ENCODE results near the gene GPR55.
A peak's percentile ranks its signal among the peaks of the same experiment; 100 is the strongest.

Gene GPR55

DNA sequence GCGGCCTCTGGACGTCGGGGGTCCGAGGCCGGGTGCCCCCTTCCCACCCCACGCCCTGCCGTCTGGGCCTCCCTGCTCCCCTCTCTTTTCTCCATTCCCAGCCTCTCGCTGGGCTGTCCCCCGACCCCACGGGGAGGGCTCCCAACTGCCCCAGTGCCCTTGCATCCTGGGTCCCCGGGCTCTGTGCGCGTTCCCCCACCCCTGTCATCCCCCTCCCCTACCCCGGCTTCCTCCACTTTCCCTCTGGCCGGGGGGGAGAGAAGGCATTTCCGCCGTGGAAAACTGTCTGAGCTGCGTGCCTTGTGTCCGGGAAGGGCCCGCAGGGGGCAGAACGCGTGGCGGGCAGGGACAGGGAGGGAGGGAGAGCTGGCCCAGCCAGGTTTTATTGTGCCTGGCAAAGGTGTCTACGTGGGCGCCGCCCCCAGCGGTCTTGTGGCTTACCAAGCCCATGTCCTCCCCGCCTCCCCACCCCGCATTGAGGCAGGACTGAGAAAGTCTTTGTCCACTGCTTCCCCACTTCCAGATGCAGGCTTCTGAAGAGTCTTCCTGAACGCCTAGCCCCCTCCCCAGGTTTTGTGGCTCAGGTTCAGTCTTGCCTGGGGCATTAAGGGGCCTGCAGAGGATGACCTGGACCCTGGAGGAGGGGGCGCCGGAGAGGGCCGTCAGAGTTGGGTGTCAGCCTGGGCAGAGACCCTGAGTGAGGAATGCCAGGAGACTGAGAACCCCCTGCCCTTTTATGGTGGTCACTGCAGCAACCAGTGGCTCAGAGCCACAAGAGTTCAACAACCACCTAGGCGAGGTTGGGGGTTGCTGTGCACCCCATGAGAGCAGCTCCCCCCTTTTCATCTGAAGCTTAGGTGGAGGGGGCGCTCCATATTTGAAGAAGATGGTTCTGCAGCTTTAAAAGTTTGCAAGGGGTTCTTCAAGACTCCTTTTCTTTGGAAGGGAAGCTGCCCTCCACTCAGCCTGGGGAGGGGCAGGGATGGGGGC, 59.0 kb downstream of the GPR55 start:
- DNase-seq: no peak

DNA sequence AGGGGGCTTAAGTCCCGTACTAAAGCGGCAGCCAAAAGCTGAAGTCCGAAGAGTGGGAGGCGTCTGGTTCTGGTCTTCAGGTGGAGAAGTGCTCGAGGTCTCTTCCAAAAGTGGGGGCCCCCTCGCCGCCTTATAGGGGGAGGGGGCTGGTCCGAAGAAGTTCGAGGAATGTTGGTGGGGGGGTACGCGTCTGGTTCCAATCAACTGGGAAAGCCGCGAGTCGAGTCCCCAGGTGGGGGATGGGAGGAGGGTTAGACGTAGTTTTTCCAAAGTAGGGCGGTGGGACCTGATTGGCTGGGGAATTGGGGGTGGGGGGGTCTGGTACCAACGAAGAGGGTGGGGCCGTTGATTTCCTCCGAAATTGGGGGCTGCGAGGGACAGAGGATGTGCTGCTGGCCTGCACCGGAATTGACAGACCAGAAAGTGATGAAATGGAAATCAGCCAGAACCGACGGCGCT, 59.7 kb downstream of the GPR55 start:
- DNase-seq: no peak

DNA sequence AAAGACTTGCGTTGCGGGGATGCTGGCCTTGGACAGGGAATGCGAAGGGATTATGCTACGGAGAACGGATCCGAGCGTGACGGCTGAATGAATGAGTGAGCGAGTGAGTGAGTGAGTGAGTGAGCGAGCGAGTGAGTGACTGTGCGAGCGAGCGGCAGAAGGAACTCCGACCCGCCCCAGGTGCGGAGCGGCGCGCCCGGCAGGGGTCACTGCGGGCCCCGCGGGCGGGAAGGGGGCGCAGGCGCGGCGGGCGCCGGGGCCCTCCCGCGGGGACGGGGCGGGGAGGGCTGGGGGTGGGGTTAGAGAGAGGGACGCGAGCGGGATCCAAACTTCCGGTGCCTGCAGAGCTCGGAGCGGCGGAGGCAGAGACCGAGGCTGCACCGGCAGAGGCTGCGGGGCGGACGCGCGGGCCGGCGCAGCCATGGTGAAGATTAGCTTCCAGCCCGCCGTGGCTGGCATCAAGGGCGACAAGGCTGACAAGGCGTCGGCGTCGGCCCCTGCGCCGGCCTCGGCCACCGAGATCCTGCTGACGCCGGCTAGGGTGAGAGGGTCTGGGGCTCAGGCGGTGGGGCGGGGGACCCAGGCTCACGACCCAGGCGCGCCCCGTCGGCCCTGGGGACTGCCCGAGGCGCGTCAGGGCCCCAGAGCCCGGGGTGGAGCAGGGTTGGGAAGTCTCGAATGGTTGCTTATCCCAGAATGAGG, 60.3 kb downstream of the GPR55 start, which contains the start of gene ITM2C:
Gene ITM2C, plus strand, starts transcription at position 338 of the 702 bp plus-strand sequence. Its CDS starts 84 bp downstream, at position 422.
- DNase-seq: peak; percentile 30

DNA sequence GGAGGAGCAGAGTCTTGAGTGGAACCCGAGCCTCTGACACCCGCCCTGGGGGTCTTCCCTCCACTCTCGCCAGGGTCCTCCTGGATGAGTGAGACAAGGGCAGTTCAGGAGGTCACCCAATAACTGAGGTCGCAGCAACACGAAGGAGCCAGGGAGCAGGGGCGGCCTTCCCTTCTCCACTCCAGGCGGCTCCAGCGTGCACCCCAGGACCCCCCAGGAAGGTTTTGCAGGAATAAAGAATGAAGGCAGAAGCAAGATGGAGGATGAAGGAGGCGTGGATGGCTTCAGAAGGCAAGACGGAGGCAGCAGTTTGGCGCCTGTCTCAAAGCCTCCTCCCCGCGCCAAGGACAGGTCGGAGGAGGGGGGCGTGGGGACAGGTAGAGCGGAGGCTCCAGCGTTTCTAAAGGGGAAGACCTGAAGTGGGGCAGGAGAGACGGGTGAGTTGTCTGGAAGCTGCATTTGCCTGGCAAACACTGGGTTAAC, 60.9 kb downstream of the GPR55 start:
- no peak for DNase-seq

DNA sequence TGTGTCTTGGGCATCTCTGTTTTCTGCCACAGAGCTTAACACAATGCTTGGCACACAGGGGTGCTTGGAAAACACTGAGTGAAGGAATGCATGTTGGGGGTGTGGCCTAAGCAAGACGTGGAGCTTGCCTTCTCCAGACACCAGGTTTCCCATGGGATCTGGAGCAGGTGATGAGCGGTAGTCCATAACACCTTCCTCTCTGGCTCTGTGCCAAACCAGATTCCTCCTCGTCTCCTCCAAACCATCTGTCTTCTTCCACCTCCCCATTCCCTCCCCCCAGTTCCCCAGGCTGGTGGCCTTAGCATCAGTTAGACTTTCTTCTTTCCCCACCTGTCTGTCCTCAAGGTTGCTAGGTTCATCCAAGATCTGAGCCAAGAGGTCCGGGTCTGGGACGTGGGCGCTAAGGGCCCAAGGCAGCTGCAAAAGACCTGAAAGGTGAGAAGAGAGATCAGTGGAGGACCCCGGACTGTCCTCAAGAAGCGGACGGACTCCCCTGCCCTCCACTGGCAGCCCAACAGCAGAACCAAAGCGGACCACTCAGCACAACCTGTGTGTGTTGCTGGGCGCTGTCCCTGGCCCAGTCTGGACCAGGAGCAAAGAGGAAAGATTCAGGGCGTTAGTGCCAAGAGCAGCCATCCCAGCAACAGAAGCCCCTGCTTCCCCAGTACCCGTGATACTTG, 61.5 kb downstream of the GPR55 start:
- DNase-seq: peak; percentile 55

DNA sequence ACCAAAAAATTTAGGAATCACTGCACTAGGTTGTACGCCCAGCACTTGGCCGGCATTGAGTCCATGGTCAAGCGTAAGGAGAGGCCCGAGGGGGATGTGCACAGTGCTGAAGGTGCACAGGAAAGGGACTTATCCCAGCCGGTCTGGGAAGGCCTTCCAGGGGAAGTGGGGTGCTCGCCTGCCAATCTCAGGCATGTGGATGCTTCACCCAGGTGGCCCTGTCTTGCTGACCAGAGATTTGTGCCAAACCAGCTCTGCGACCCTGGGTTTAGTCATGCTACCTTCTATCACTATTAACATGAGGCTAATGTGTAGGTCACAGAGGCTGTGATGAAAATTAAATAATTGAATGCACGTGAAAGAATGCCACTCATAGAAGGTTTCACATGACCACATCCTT, 62.0 kb downstream of the GPR55 start:
- no peak for DNase-seq

DNA sequence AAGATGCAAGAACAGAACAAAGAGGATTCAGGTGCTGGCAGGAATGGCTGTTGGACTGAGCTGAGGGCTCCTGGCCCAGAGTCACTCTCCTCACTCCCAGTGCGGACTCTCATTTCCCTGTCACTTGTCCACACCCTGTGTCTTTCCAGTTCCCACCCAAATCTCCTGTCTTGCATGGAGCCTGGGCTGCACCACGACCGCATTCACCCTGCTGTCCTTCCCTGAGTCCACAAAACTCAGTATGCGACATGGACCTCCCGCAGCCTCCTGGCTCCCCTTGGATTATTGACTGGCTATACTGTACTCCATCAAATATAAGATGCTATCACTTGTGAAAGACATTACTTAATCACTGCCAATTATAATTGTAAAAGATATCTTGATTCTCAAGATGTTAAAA, 62.8 kb downstream of the GPR55 start:
- no peak for DNase-seq

DNA sequence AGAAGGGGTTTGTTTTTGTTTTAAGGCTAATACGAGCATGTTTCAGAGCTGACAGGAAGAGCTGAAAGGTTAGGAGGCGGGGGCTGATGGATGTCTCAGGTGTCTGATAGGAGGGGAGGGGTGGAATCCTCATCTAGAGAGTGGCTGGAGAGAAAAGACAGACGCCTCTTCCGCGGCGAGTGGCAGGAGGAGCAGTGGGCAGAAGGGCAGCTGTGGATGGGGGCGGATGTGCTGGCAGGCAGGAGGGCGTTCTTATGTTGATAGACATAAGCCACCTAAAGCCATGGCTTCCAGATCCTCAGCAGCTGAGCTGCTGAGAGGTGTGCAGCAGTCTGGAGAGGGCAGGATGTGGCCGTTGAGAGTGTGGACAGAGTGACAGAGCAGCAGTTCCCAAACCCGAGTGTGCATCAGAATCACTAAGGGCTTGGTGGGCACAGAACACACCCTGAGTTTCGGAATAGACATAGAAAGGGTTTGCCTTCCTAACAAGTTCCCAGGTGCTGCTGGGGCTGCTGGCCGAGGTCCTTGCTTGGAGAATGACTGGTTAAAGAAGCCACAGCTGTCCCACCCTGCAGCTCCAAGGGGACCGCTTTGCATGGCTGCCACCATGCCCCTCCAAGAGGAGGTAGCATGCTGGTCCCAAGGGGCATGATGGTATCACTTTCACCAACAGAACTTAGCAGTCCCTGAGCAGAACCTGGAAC, 63.3 kb downstream of the GPR55 start:
- DNase-seq: no peak
